Loucy (cell line): ENCODE measurements around the gene GRIP2.

ENCODE experiments used
- H2AFZ ChIP-seq: fragments of 200-600 bp; sonication (generic); 2 replicates; pipeline ENCODE4 v1.6.0; 2016; ENCODE audit warnings: antibody characterized with exemption, mild to moderate bottlenecking, low read length, moderate library complexity
- H3F3A ChIP-seq: fragments of 200-600 bp; 2 replicates; pipeline ENCODE4 v1.6.0; 2016; ENCODE audit warnings: antibody characterized with exemption, low read depth, mild to moderate bottlenecking
- H3K27me3 ChIP-seq: fragments of 200-600 bp; sonication (generic); 2 replicates; pipeline ENCODE4 v1.6.1; 2014; ENCODE audit warnings: low read length, mild to moderate bottlenecking; ENCODE audit not compliant: insufficient read depth, poor library complexity, severe bottlenecking
- H3K36me3 ChIP-seq: fragments of 200-600 bp; sonication (generic); 2 replicates; pipeline ENCODE4 v1.6.1; 2016; ENCODE audit warnings: low read length; ENCODE audit not compliant: insufficient read depth
- H3K4me1 ChIP-seq: fragments of 200-600 bp; sonication (generic); 2 replicates; pipeline ENCODE4 v1.5.1; 2014; ENCODE audit warnings: low read length, mild to moderate bottlenecking; ENCODE audit not compliant: insufficient read depth, poor library complexity, severe bottlenecking
- H3K4me2 ChIP-seq: fragments of 200-600 bp; sonication (generic); 2 replicates; pipeline ENCODE4 v1.6.0; 2014; ENCODE audit warnings: antibody characterized with exemption, low read length, low read depth, mild to moderate bottlenecking; ENCODE audit not compliant: poor library complexity, severe bottlenecking
- H3K4me3 ChIP-seq: fragments of 200-600 bp; sonication (generic); 2 replicates; pipeline ENCODE4 v1.5.1; 2014; ENCODE audit warnings: low read length, mild to moderate bottlenecking, mixed read lengths; ENCODE audit not compliant: poor library complexity, severe bottlenecking
- H3K79me2 ChIP-seq: fragments of 200-600 bp; sonication (generic); 2 replicates; pipeline ENCODE4 v1.6.1; 2014; ENCODE audit warnings: low read length; ENCODE audit not compliant: insufficient read depth
- H3K9ac ChIP-seq: fragments of 200-600 bp; sonication (generic); 2 replicates; pipeline ENCODE4 v1.6.0; 2014; ENCODE audit warnings: mild to moderate bottlenecking, low read depth, low read length, moderate library complexity; ENCODE audit not compliant: poor library complexity, severe bottlenecking
- H3K9me2 ChIP-seq: fragments of 200-600 bp; sonication (generic); replicated peaks from 2 replicates; pipeline ENCODE4 v1.6.1; 2016; ENCODE audit warnings: low read depth, low read length, mixed read lengths
- H3K9me3 ChIP-seq: fragments of 200-600 bp; sonication (generic); 2 replicates; pipeline ENCODE4 v1.6.1; 2014; ENCODE audit warnings: mild to moderate bottlenecking, antibody characterized with exemption, low read length, low read depth; ENCODE audit not compliant: insufficient read depth
- H4K20me1 ChIP-seq: fragments of 200-600 bp; sonication (generic); 2 replicates; pipeline ENCODE4 v1.6.0; 2014; ENCODE audit warnings: antibody characterized with exemption, low read length, mild to moderate bottlenecking; ENCODE audit not compliant: insufficient read depth, poor library complexity, severe bottlenecking
- CTCF ChIP-seq: fragments of 200-600 bp; sonication (generic); conservative IDR thresholded peaks from 2 replicates; pipeline ENCODE4 v1.5.1; 2014; ENCODE audit warnings: mild to moderate bottlenecking, antibody characterized with exemption, low read length
- EZH2phosphoT487 ChIP-seq: fragments of 200-600 bp; IDR thresholded peaks from 2 replicates; pipeline ENCODE4 v1.6.1; 2018; ENCODE audit warnings: antibody characterized with exemption, mild to moderate bottlenecking, moderate library complexity, borderline replicate concordance

GRIP2 gene

DNA sequence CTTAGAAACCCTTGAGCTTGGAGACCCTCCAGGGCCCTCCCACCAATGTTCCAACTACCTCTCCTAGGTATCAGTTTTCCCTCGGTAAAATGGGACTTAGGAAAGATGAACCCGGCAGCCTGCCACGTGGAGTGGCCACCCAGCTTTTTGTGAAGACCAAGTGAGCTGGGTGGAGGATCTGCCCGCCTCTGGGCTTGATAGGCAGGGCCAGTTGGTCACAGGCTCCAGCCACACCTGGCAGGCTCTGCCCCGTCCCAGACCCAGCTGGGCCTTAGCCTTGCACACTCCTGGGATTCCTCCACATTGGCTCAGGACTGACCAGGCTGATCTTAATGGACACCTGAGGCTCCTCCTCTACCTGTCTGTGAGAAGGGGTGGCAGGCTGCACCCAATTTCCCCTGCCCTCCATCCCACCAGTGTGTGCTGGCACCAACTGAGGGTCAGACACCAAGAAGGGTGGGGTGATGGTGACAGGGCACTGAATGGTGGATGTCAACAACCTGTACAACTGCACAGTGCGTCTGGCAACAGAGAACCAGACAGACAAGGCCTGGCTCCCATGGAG, 761 bp upstream of the GRIP2 start:
- Histone ChIP-seq H4K20me1 (no peaks in the 10 kb centered on the region), H3K4me3 (no peak overlapping the region), H3K27me3 (no peaks in the 10 kb centered on the region), H3K4me1 (no peaks in the 10 kb centered on the region), H2AFZ (no peak overlapping the region), H3K9ac (no peak overlapping the region), H3K9me2 (no peaks in the 10 kb centered on the region), H3K4me2 (no peak overlapping the region), H3K79me2 (no peaks in the 10 kb centered on the region), H3K9me3 (no peaks in the 10 kb centered on the region), H3K36me3 (no peaks in the 10 kb centered on the region), H3F3A (no peaks in the 10 kb centered on the region)
- no peak for TF ChIP-seq CTCF
- no peak for TF ChIP-seq EZH2phosphoT487

DNA sequence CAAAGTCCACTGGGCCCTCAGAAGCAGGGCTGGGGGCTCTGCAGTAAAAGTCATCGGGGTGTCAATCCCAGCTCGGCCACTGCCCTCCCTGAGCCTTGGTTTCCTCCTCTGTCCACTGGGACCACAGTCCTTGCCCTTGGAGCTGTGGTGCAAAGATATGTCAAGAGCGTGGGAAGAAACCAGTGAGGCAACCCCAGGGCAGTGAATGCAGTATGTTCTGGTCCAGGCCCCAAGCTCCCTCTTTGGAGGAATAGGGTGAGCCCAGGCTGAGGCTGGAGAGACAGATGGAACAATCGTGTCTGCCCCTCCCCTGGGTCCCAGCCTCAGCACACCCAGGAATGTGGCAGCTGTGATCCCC, 779 bp downstream of the GRIP2 start:
- no peaks in the 10 kb centered on the region for H3K9me2 ChIP-seq
- H3K27me3 ChIP-seq = no peaks in the 10 kb centered on the region
- no peak overlapping the region for H2AFZ ChIP-seq
- H3F3A ChIP-seq = no peaks in the 10 kb centered on the region
- H3K9ac ChIP-seq = no peak overlapping the region
- no peaks in the 10 kb centered on the region for H3K4me1 ChIP-seq
- no peaks in the 10 kb centered on the region for H3K79me2 ChIP-seq
- H4K20me1 ChIP-seq = no peaks in the 10 kb centered on the region
- no peaks in the 10 kb centered on the region for H3K36me3 ChIP-seq
- H3K9me3 ChIP-seq = no peaks in the 10 kb centered on the region
- no peak overlapping the region for H3K4me2 ChIP-seq
- no peak overlapping the region for H3K4me3 ChIP-seq
- TF ChIP-seq EZH2phosphoT487 (no peak), CTCF (no peak)

DNA sequence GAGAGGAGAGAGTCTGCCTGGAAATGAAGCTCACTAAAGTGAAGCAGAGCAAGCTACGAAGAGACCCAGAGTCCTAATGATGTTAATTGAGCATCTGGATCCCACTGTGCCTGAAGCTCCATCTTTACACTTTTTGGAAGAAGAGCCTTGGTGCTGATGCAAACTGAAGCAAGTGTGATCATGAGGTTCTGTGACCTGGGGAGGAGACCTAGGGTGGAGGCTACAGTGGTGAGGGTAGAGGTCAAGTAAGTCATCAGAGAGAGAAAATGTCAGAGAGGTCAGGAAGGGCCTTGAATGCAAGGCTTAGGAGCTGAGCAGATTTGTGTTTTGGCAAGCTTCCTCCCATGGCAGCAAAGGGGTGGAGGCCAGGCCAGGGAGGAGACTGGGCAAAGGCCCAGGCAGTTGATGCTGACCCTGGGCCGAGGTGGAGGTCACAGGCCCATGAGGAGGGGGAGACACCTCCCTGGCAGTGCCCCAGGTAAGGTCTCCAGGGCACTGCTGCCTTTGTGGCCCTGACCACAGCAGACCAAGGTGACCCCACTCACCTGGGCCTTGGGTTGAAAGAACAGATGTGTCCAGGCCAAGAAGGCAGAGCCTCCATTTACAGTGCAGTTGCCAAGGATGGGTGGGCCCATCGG, 1.6 kb downstream of the GRIP2 start:
- no peak overlapping the region for H3K4me3 ChIP-seq
- no peaks in the 10 kb centered on the region for H3K27me3 ChIP-seq
- H3K9me2 ChIP-seq = no peaks in the 10 kb centered on the region
- H4K20me1 ChIP-seq = no peaks in the 10 kb centered on the region
- H3K9ac ChIP-seq = no peak overlapping the region
- no peak for TF ChIP-seq CTCF
- TF ChIP-seq EZH2phosphoT487 = no peak
- no peaks in the 10 kb centered on the region for H3K36me3 ChIP-seq
- no peak overlapping the region for H3K4me2 ChIP-seq
- no peaks in the 10 kb centered on the region for H3K79me2 ChIP-seq
- no peaks in the 10 kb centered on the region for H3K4me1 ChIP-seq
- no peaks in the 10 kb centered on the region for H3K9me3 ChIP-seq
- no peak overlapping the region for H2AFZ ChIP-seq
- no peaks in the 10 kb centered on the region for H3F3A ChIP-seq
